ENCODE measurements around the gene FNBP1L. TPM values are rescaled to one million over a fixed set of nuclear protein-coding genes. Genes with fewer than 3 reads are reported as not detected.
"Not testable (repeated sequence)": the region's sequence is repeated elsewhere in the genome, so short reads cannot be mapped to it uniquely, and the experiment has no call there.

The FNBP1L gene
- total and polyA plus RNA-seq, 2 experiments from 2014 or later, result 56.3 to 132 TPM

- not testable (repeated sequence) for H3K36me3 ChIP-seq (ENCODE audit: insufficient read depth); H3K4me2 ChIP-seq; H3K27ac Mint-ChIP-seq; H3K4me1 ChIP-seq (ENCODE audit: insufficient read depth); H3K27ac ChIP-seq (ENCODE audit: low read depth); H3F3A ChIP-seq (replicated peaks; ENCODE audit: low read depth); H3K4me3 Mint-ChIP-seq; ATAC-seq; H3K9me2 ChIP-seq (ENCODE audit: insufficient read depth); H3K27me3 Mint-ChIP-seq (ENCODE audit: insufficient read depth, low read depth, poor library complexity); H3K4me3 ChIP-seq; H3K27me3 ChIP-seq (ENCODE audit: insufficient read depth); H2AFZ ChIP-seq; DNase-seq (ENCODE audit: low spot score)
- Mint-ChIP-seq H3K4me1 (peaks cover 15% of the 10 kb centered on the region), H3K36me3 (ENCODE audit: low read depth) (peaks cover 24% of the 10 kb centered on the region), H3K9me3 (peaks cover 17% of the 10 kb centered on the region)
- Histone ChIP-seq H3K79me2 (replicated peaks; ENCODE audit: insufficient read depth) (peaks cover 100% of the 10 kb centered on the region), H4K20me1 (replicated peaks; ENCODE audit: insufficient read depth) (peaks cover 66% of the 10 kb centered on the region)
These were observed 34.0 kb downstream of the FNBP1L start for GRCh38 chr1:93481899-93482298.

- Histone ChIP-seq H3K4me2 (no peak overlapping the region), H3K36me3 (ENCODE audit: insufficient read depth) (no peaks in the 10 kb centered on the region), H3K4me1 (ENCODE audit: insufficient read depth) (no peaks in the 10 kb centered on the region), H3K27ac (ENCODE audit: low read depth) (no peak overlapping the region), H3K9me2 (ENCODE audit: insufficient read depth) (no peaks in the 10 kb centered on the region), H4K20me1 (replicated peaks; ENCODE audit: insufficient read depth) (peaks cover 67% of the 10 kb centered on the region), H3F3A (replicated peaks; ENCODE audit: low read depth) (0 out of 2 replicates have a peak, but pooled peaks cover under 1% of the 10 kb centered on the region), H3K27me3 (ENCODE audit: insufficient read depth) (no peaks in the 10 kb centered on the region), H3K79me2 (replicated peaks; ENCODE audit: insufficient read depth) (peaks cover 100% of the 10 kb centered on the region), H3K4me3 (no peak overlapping the region), H2AFZ (no peak overlapping the region)
- peaks cover 14% of the 10 kb centered on the region for H3K9me3 Mint-ChIP-seq
- H3K27ac Mint-ChIP-seq, result no peak overlapping the region
- DNase-seq (ENCODE audit: low spot score) (no peak), ATAC-seq (no peak)
- H3K36me3 Mint-ChIP-seq (ENCODE audit: low read depth), result peaks cover 20% of the 10 kb centered on the region
- peaks cover under 1% of the 10 kb centered on the region for H3K27me3 Mint-ChIP-seq (ENCODE audit: insufficient read depth, low read depth, poor library complexity)
- H3K4me1 Mint-ChIP-seq, result peaks cover 24% of the 10 kb centered on the region
- TF ChIP-seq CREB1 (CRISPR knock-in tag; IDR thresholded peaks at IDR 0.05; ENCODE audit: low read depth), result no peak
- TF ChIP-seq ETS1 (IDR thresholded peaks at IDR 0.05), result no peak
- no peak for TF ChIP-seq ZNF114 (CRISPR knock-in tag; IDR thresholded peaks at IDR 0.05)
- H3K4me3 Mint-ChIP-seq, result no peak overlapping the region
These were observed 35.3 kb downstream of the FNBP1L start for GRCh38 chr1:93483200-93483599.

GRCh38 chr1:93483606-93484005 is 35.7 kb downstream of the FNBP1L start:
- no peak overlapping the region for H3K4me3 Mint-ChIP-seq
- no peaks in the 10 kb centered on the region for H3K27me3 Mint-ChIP-seq (ENCODE audit: insufficient read depth, low read depth, poor library complexity)
- no peaks in the 10 kb centered on the region for H3K9me2 ChIP-seq (ENCODE audit: insufficient read depth)
- no peaks in the 10 kb centered on the region for H3K4me1 ChIP-seq (ENCODE audit: insufficient read depth)
- no peak overlapping the region for H2AFZ ChIP-seq
- peaks cover 26% of the 10 kb centered on the region for H3K4me1 Mint-ChIP-seq
- no peak overlapping the region for H3K27ac Mint-ChIP-seq
- ATAC-seq (no peak), DNase-seq (ENCODE audit: low spot score) (no peak)
- H3K79me2 ChIP-seq (replicated peaks; ENCODE audit: insufficient read depth), result peaks cover 100% of the 10 kb centered on the region
- no peaks in the 10 kb centered on the region for H3F3A ChIP-seq (replicated peaks; ENCODE audit: low read depth)
- no peak overlapping the region for H3K27ac ChIP-seq (ENCODE audit: low read depth)
- peaks cover 16% of the 10 kb centered on the region for H3K36me3 Mint-ChIP-seq (ENCODE audit: low read depth)
- no peak overlapping the region for H3K4me2 ChIP-seq
- no peaks in the 10 kb centered on the region for H3K27me3 ChIP-seq (ENCODE audit: insufficient read depth)
- no peak overlapping the region for H3K4me3 ChIP-seq
- peaks cover 10% of the 10 kb centered on the region for H3K9me3 Mint-ChIP-seq
- H3K36me3 ChIP-seq (ENCODE audit: insufficient read depth), result no peaks in the 10 kb centered on the region
- H4K20me1 ChIP-seq (replicated peaks; ENCODE audit: insufficient read depth), result peaks cover 67% of the 10 kb centered on the region
- TF ChIP-seq REST (IDR thresholded peaks at IDR 0.05; ENCODE audit: unreplicated experiment), result no peak
- TF ChIP-seq EZH2 (IDR thresholded peaks at IDR 0.05; ENCODE audit: low read depth, unreplicated experiment), result no peak
- no peak for TF ChIP-seq ZNF462 (CRISPR knock-in tag; IDR thresholded peaks at IDR 0.05)
